ENCODE data around the gene CFAP119. TPM values are rescaled to one million over a fixed set of nuclear protein-coding genes. Genes with fewer than 3 reads are reported as not detected.

CFAP119 gene
- total and polyA plus RNA-seq, 2 of the 8 experiments (the other 6 are each of a cell fraction or from before 2014, with no cell fraction given) = 5.6 to 6.0 TPM

DNA sequence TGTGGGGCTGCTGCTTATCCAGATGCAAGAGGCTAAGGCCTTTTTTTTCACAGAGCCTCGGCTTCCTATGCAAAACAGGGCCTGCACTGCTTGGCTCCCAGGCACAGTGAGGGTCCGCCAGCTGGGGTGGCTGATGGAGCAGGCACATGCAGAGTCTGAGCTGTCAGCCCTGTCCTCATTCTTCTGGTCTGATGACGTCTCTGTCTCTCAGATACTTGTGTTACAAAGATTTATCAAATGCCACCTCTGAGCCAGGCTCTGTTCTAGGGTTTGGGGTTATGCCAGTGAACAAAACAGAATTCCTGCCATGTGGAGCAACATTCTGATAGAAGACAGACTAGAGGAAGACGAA is 5.0 kb upstream of the CFAP119 start (continued):
- TF ChIP-seq TBP (IDR thresholded peaks at IDR 0.05; ENCODE audit: low read depth, low read length) (no peak), KDM4A (IDR thresholded peaks at IDR 0.05; ENCODE audit: low read depth, low read length, severe bottlenecking) (no peak), SUZ12 (IDR thresholded peaks at IDR 0.05; ENCODE audit: low read length) (no peak), NANOG (IDR thresholded peaks at IDR 0.05; ENCODE audit: insufficient read depth, low read depth, low read length, poor library complexity, severe bottlenecking) (no peak), SP1 (IDR thresholded peaks at IDR 0.05; ENCODE audit: low read depth, low read length) (no peak), POLR2A (IDR thresholded peaks at IDR 0.05; ENCODE audit: control extremely low read depth in 1 of 2, low read depth in 2 of 2, low read length in 2 of 2) (no peak)

Measured in H1 (cell line).